HG02623 (cell line): Measurements from ENCODE around the gene ARHGAP24.
"Not testable (repeated sequence)": the region's sequence is repeated elsewhere in the genome, so short reads cannot be mapped to it uniquely, and the experiment has no call there.

ENCODE experiments used
- ATAC-seq: cut with Tn5 transposase; IDR thresholded peaks from one replicate; pipeline ENCODE4 v1.9.1; 2021; ENCODE audit warnings: moderate library complexity; ENCODE audit not compliant: unreplicated experiment

ARHGAP24 gene

GRCh38 chr4:85482010-85482738, 7.2 kb downstream of the ARHGAP24 start:
- no peak for ATAC-seq

GRCh38 chr4:85486425-85487086, 11.6 kb downstream of the ARHGAP24 start:
- ATAC-seq = no peak

GRCh38 chr4:85488416-85488815, 13.5 kb downstream of the ARHGAP24 start:
- ATAC-seq = no peak

- ATAC-seq = no peak
Observed at GRCh38 chr4:85489273-85489981, 14.5 kb downstream of the ARHGAP24 start.

- ATAC-seq = no peak
Observed at GRCh38 chr4:85491527-85491926, 16.6 kb downstream of the ARHGAP24 start.

- ATAC-seq = no peak
Observed at GRCh38 chr4:85492336-85492735, 17.4 kb downstream of the ARHGAP24 start.

- ATAC-seq = no peak
Observed at GRCh38 chr4:85495621-85496020, 20.7 kb downstream of the ARHGAP24 start.

- no peak for ATAC-seq
Observed at GRCh38 chr4:85496126-85496849, 21.3 kb downstream of the ARHGAP24 start.

GRCh38 chr4:85496933-85497332, 22.0 kb downstream of the ARHGAP24 start:
- ATAC-seq = no peak

GRCh38 chr4:85498068-85498733, 23.3 kb downstream of the ARHGAP24 start:
- peak; percentile 98 for ATAC-seq

- ATAC-seq = no peak
Observed at GRCh38 chr4:85499573-85499972, 24.6 kb downstream of the ARHGAP24 start.

- no peak for ATAC-seq
Observed at GRCh38 chr4:85500110-85500867, 25.3 kb downstream of the ARHGAP24 start.

- ATAC-seq = not testable (repeated sequence)
Observed at GRCh38 chr4:85501145-85501544, 26.2 kb downstream of the ARHGAP24 start.

- ATAC-seq = no peak
Observed at GRCh38 chr4:85508654-85509053, 33.7 kb downstream of the ARHGAP24 start.

- no peak for ATAC-seq
Observed at GRCh38 chr4:85509882-85510631, 35.1 kb downstream of the ARHGAP24 start.

- no peak for ATAC-seq
Observed at GRCh38 chr4:85510632-85510984, 35.7 kb downstream of the ARHGAP24 start.

GRCh38 chr4:85512446-85513205, 37.7 kb downstream of the ARHGAP24 start:
- ATAC-seq = no peak

- ATAC-seq = no peak
Observed at GRCh38 chr4:85514117-85514516, 39.2 kb downstream of the ARHGAP24 start.

GRCh38 chr4:85514783-85515182, 39.8 kb downstream of the ARHGAP24 start:
- ATAC-seq = no peak
